ENCODE data around the gene RASSF3.
"Not testable (repeated sequence)": the region's sequence is repeated elsewhere in the genome, so short reads cannot be mapped to it uniquely, and the experiment has no call there.

The RASSF3 gene

DNA sequence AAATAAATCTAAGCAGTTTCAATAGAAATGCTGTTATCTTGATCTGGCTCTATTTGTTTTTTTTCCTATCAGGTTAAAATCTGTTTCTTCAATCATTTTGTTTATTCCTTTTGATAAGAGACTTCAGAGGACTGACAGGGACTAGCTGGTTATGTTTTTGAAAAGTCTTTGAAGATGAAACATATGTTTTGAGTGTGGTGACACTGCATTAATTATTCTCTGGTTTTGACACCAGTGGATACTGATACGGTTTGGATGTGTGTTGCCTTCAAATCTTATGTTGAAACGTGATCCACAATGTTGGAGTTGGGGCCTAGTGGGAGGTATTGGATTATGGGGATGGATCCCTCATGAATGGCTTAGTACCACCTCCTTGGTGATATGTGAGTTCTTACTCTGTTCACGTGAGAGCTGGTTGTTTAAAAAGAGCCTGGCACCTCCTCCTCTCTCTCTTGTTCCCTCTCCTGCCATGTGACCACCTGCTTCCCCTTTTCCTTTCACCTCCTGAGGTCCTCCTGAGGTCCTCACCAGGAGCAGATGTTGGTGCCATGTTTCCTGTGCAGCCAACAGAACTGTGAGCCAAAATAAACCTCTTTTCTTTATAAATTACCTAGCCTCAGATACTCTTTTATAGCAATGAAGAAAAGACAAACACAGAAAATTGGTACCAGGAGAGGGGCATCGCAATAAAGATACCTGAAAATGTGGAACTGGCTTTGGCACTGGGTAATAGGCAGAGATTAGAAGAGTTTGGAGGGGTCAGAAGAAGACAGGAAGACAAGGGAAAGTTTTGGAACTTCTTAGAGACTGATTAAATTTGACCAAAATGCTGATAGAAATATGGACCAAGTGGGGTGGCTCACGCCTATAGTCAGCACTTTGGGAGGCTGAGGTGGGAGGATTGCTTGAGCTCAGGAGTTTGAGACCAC lies 23.0 kb downstream of the RASSF3 start:
- DNase-seq (ENCODE audit: low read depth in 2 of 2) = no peak

DNA sequence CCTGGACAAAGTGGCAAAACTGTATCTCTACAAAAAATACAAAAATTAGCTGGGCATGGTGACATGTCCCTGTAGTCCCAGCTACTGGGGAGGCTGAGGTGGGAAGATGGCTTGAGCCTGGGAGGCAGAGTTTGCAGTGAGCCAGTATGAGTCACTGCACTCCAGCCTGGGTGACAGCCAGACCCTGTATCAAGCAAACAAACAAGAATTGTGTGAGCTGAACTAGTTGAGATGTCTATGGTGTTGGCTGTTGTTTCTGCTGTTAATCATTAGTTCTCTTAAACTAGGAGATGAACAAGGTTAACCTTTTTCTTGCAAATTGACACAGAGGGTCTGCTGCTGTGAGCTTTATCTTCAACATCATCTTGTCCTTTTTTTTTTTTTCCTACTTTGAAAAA lies 23.6 kb downstream of the RASSF3 start:
- no peak for DNase-seq (ENCODE audit: low read depth in 2 of 2)

DNA sequence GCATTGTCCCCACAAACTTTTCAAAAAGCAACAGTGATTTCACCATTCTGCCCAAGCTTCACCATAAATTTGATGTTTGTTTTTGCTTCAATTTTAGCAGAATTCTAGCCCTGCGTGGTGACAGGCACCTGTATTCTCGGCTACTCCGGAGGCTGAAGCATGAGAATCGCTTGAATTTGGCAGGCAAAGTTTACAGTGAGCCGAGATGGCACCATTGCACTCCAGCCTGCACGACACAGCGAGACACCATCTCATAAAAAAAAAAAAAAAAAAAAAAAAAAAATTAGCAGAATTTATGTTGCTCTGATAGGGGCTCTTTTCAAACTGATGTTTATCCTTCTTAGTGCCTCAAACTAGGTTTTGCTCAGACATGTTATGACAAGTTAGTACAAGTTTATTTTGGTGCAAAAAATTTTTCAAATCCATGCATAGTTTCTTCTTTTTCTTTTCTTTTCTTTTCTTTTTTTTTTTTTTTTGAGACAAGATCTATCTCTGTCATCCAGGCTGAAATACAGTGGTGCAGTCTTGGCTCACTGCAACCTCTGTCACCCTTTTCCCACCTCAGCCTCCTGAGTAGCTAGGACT lies 24.3 kb downstream of the RASSF3 start:
- no peak for DNase-seq (ENCODE audit: low read depth in 2 of 2)

DNA sequence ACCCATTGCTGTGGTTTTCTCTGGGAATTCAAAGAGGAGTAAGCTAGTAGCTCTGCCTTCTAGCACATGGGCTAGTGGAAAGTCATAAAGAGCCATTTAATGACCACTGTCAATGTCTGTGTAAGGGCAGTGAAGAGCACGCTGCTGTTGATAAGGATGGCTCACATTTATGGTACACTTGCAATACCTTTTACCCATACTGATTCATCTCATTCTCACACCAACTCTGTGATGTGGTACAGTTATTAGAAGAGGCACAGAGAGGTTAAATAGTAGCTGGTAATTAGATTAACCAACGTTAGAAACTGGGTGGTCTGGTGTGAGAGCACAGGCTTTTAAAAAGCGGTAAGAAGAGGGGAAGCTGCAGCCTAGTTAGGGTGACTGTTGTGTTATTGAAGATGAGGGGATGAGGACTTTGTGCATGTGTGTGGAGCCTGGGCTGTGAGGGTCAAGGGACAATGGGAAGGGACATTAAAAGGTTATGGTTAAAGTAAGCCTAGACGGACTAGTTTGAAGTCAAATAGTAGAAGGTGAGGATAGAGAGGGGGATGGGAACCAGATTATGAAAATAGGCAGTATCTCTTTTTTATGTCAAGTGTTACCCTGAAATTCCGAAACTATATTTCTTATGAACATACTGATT lies 25.2 kb downstream of the RASSF3 start:
- DNase-seq (ENCODE audit: low read depth in 2 of 2) = no peak

DNA sequence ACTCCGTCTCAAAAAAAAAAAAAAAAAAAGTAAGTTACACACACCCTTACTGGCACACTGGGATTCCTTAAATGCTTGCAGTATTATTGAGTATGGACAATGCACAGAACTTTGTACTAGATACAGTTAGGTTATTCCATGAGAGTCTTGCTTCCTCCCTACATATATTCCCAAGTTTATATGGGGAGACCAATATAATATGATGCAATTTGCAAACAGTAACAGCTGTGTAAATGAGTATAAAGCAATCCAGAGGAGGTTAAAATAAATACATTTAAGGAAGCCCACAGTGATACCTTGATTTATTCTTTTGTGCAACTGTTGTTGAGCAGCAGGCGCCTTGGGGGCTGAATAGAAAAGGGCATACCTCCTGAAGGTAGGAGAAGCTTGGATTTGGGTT lies 26.6 kb downstream of the RASSF3 start:
- DNase-seq (ENCODE audit: low read depth in 2 of 2) = no peak

DNA sequence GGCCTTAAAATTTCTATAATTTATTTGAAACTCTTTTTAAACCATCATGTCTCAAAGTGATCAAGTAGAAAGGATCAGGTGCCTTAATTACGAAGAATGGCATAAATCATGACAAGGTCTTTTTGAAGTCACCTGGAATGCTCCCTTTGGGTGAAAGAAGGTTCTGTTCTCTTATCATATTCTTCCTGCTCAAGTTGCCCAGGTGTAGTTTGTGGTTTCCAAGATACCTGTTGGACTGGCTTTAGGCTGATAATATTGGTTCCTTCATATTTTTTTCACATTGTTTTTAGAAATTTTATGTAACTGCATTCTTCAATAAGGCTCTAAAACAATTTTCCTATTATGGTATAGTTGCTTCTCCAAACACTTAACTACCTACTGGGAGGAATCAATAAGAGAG lies 29.2 kb downstream of the RASSF3 start:
- DNase-seq (ENCODE audit: low read depth in 2 of 2) = no peak

DNA sequence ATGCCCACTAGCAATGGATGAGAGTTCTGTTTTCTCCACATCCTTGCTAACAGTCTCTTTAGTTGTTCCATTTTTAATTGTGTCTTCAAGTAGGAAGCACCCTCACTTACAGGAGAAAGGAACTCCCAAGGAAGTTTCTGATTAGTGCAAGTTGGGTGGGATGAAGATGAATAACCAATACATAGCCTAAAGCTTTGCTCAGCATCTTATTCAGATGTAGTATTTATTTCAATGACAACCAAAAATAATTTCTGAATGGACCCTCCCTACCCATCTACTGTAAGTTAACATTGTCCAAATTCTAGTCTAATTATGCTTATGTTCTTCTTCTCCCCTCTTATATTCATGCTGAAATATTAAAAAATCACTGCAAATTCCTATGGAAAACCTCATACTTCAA lies 36.0 kb downstream of the RASSF3 start:
- no peak for DNase-seq (ENCODE audit: low read depth in 2 of 2)

DNA sequence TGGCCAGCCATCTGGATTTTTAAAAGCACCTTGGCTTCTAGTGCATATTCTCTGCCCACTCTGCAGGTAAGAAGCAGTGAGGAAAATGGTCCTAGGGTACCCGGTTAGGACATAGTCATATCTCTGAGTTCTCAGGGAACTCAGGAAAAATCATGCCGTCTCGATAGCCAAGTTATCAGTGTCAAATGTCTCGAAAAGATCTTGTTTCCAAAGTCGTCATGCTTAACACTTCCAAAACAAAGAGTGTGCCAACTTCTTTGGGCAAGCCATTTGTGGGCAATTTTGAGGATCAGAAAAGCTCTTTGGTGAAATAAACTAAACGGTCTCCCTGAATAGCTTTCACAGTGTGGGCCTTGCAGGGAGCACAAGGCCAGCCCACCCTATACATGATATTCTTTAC lies 39.2 kb downstream of the RASSF3 start:
- DNase-seq (ENCODE audit: low read depth in 2 of 2) = no peak

DNA sequence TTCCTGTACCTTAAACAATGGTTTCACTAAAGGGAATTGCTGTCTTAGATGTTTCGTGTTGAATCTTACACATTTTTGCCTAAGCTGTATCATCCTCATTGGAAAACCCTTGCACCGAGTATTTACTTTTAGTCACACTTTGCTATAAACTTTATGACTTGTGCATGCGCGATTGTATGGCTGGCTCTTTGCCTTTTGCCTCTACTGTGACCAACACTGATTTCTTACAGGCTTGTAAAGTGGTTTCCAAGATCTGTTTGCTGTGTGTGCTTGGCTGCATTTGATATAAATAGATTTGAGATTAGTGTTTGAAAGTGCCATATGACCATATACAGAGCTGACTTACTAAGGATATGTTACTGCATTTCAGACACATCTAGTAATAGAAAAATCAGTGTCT lies 40.5 kb downstream of the RASSF3 start:
- DNase-seq (ENCODE audit: low read depth in 2 of 2) = no peak

DNA sequence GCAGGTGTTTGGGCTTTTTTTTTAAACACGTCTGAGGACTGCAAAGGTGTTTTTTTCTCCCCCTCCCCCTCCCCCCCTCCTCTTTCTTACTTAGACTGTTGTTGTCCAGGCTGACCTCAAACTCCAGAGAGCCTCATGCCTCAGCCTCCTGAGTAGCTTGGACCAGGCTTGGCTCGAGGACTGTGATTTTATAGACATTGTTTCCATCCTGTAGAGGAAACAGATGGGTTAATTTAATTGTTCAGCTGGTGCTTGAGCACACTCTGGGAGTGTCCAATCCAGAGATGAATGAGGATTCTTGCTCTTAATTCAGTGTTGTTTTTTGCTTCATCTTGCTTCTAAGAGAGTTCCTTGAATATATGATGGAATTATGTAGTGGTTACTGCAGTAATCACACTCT lies 42.1 kb downstream of the RASSF3 start:
- no peak for DNase-seq (ENCODE audit: low read depth in 2 of 2)

DNA sequence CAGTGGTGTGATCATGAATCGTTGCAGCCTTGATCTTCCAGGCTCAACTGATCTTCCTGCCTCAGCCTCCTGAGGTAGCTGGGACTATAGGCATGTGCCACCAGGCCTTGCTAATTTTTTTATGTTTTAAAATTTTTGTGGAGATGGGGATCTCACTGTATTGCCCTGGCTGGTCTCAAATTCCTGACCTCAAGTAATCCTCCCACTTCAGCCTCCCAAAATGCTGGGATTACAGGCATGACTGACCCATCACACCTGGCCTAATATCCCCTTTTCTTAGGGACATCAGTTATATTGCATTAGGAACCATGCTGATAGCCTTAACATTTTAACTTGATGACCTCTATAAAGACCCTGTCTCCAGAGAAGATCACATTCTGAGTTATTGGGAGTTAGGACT lies 42.8 kb downstream of the RASSF3 start:
- DNase-seq (ENCODE audit: low read depth in 2 of 2) = no peak

DNA sequence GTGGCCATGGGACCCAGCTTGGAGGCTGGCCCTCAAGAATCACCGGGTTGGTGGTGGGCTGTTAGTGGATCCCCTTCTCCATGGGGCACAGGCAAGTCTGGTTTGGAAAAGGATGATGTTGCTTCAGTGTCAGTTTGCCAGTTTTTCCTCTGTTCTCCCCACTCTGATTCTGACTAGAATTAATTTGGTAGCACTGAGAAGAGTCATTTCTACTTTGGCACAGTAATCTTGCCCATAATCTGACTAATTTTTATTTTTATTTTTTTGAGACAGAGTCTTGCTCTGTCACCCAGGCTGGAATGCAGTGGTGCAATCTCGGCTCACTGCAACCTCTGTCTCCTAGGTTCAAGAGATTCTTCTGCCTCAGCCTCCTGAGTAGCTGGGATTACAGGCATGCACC lies 43.6 kb downstream of the RASSF3 start:
- not testable (repeated sequence) for DNase-seq (ENCODE audit: low read depth in 2 of 2)

DNA sequence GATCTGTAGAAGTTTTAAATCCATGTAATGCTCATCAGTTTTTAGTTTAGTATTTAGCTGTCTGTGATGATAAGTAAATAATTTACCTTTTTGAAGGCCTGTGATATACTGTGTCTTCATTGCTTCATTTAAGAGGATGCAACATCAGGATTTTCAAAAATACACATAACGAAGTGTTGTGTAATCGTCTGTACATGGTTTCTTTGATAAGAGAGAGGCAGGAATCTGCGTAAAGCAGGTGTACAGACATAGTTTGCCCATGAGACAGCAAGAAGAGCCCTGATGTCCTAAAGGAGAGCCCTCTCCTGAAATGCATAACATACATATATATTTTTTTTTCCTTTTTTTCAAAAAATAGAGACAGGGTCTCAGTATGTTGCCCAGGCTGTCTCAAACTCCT lies 44.8 kb downstream of the RASSF3 start:
- no peak for DNase-seq (ENCODE audit: low read depth in 2 of 2)

DNA sequence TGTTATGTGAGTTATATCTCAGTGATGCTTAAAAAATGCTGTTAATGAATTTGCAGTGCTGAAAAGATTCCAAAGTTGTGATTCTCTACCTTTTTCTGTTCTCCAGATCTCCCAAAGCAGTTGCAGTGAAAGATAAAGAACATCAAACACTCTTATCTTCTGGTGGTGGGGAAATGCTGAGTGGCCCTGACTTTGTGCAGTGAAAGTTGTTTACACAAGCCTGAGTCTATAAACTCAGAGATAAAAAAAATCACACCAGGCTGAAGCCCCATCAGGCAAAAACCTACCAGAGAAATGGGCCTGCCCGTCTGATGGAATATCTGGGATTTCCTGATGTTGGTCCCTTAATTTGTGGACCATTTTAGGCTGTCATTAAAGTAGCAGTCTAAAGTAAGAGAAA lies 46.1 kb downstream of the RASSF3 start:
- no peak for DNase-seq (ENCODE audit: low read depth in 2 of 2)

DNA sequence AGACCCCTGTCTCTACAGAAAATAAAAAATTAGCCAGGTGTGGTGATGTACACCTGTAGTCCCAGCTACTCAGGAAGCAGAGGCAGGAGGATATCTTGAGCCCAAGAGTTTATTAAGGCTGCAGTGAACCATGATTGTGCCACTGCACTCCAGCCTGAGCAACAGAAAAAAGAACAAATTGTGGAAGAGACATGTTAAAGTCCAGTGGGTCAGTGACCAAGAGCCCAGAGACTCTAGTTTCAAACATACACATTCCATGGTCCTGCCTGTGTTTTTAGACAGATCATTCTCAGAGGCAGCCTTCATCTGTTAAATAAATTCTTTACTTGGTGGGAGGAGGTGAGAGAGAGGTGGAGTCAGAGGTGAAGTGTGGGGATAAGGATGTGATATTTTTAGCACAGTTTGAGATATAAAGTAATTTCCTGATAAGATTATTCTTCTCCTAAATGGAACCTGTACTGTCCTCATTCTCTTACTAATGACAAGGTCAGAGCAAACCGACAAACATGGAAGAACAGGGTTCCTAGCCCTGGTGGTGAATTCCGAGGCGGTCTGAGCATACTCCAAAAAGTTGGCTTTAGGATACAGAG lies 48.7 kb downstream of the RASSF3 start:
- DNase-seq (ENCODE audit: low read depth in 2 of 2) = no peak

DNA sequence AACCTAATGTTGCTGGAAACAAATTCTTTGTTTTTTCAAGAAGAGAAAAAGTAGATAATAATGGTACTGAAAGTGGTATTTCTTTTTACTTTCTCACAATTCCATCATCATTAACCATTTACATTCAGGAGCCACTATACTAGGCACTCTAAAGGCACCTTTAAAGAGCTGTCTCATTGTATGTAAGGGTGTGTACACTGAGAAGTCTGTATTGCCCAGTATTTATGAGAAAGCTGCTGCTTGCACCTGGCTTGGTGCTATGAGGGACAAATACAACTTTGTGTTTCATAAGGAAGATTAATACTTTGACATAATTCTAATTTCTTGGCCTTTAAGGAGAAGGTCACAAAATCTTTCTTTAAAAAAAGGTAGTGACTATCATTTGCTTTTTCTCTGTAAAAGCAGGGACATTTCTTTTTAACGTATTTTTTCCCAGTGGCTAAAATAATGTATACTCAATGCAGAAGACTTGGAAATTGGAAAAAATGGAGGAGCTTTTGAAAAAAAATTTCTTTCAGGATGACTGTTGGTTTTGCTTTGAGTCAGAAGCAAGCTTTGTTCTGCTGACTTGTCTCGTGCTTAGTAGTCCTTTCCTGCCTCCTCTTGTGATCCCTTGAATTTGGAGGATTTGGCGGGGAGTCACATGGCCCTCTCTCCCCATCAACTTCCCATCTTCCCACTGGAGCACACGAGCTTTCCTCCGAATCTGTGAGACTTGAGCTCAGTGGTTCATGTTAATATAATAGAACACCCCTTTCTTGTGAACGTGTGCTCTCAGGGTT lies 50.1 kb downstream of the RASSF3 start:
- DNase-seq (ENCODE audit: low read depth in 2 of 2) = no peak

DNA sequence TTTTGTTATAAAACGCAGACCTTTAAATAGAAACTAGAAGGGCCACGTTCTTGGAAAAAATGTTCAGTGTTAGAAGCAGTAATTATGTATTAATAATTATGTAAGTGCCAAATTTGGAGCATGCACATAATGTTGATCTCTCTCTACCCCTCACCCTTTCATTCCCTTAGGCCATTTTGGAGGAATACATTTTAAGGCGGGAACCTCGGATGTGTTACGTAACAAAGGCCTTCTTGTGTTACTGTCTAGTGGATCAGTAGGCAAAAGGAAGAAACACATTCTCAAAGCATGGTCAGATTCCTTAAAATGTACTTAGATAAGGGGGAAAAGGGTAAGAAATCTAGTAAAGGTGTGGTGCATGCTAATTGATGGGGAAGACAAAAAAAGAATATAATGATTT lies 52.7 kb downstream of the RASSF3 start:
- DNase-seq (ENCODE audit: low read depth in 2 of 2) = no peak

DNA sequence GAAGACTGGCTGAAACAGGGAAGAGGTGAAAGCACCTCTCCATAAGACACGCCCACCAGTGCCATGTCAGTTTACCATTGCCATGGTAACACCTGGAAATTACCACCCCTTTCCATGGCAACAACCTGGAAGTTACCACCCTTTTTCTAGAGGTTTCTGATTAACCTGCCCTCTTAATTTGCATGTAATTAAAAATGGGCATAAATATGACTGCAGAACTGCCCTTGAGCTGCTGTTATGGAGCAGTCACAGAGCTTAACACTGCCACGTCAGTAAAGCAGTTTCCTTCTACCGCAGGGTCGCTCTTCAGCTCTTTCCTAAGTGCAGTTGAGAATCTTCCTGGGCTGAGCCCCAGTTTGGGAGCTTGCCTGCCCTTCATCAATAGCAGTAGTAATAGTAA lies 55.2 kb downstream of the RASSF3 start:
- no peak for DNase-seq (ENCODE audit: low read depth in 2 of 2)

DNA sequence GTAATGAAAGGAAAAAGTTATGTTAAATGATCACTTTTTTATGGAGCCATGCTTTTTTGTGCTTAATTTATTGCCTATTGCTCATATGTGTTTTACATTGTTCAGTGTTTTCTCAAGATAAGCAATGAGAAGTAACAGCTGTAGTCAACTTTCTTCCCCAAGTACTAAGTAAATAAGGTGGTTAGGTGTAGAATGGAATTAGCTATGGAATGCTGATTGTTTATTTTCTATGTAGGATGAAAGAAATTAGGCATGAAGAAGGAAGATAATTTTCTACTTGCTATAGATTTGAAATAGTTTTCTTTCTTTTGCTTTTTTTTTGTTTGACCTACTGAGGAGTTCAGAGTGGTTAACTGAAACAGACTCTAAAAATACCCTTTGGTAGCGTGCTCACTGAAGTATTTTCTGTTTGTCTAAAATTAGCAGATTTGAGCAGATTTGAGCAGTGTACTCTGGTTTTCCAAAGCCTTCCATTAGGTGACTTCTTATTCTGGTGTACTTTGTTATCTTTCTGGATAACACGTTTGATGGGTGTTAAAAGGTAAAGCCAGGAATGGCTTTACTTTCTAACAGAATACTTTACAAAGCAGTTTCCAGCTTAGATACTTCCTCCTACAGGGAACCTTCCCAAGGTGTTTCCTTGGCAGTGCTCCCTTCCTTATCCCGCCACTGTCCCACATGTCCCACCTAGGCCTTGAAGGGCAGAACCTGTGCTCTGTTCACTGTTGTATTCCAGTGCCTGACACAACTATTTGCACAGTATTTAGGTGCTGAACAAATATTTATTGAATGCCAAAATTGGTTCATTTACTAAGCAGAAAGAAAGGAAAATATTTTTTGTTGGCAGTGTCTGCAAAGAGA lies 56.0 kb downstream of the RASSF3 start:
- no peak for DNase-seq (ENCODE audit: low read depth in 2 of 2)

DNA sequence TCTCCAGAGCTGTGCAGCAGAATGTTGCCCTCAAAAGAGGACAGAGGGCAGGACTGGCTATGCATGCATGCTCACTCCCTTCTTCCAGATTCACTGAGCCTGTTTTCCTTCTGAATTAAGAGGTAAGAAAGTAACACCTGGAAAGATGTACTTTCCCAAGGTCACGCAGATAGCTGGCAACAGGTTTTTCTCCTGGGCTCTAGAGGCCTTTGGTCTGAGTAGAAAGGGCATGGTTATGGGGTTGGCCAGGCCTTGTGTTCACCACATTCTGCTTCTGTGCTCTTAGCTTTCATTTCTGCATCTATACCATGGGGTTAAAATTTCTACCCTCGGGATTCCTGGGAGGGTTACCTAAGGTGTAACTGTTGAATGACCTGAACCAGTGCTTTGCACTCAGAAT lies 57.5 kb downstream of the RASSF3 start:
- no peak for DNase-seq (ENCODE audit: low read depth in 2 of 2)

DNA sequence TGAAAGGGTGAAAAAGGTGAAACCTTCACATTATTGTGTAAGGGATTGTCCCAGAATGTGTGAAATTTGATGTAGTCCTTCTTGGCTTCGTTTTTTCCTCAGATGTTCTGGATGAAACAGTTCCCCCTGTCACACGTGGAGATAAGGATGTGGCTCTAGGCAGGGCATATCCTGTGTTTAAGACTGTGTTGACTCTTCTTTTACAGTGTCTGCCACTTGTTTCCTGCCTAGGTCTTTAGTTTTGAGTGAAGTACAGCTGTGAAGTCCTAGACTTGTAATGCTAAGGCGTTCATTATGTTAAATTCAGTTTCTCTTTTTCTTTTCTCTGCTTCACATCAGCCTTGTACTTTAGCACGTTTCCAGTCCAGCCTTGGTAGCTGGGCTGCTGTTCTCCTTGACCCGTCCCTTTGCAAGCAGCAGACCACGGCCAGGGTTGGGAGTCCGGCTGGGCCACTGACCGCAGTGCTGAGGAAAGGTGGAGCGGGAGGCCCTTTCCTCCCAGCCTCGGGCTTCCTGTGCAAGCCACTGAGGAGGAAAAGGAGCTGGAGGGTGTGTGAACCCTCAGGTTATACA lies 59.1 kb downstream of the RASSF3 start:
- DNase-seq (ENCODE audit: low read depth in 2 of 2) = no peak

Data from stimulated activated CD4-positive, alpha-beta T cell treated with anti-CD3 and anti-CD28 coated beads, Interleukin-4, amount 100 ng/mL, for 48 hours (primary cell).